OCI-LY1 (cell line): ENCODE data around the gene NFASC.

Source experiments
- EZH2 ChIP-seq: fragments of 200-600 bp; sonication (generic), shearing (Covaris generic); IDR thresholded peaks from 2 replicates; pipeline ENCODE4 v1.8.0; 2017; ENCODE audit warnings: borderline replicate concordance, mixed run types, mild to moderate bottlenecking, antibody characterized with exemption, low read length, moderate library complexity, mixed read lengths
- TF ChIP-seq, protein P1 (sequence below): fragments of 200-600 bp; sonication (generic), shearing (Covaris generic); IDR thresholded peaks from 2 replicates; pipeline ENCODE4 v1.5.1; 2017; ENCODE audit warnings: mild to moderate bottlenecking, antibody characterized with exemption, low read length, moderate library complexity, mixed read lengths

GRCh38 chr1:205004351-205004750 is 133.7 kb downstream of the NFASC start:
- TF ChIP-seq EZH2, result no peak
- TF ChIP-seq, protein P1, sequence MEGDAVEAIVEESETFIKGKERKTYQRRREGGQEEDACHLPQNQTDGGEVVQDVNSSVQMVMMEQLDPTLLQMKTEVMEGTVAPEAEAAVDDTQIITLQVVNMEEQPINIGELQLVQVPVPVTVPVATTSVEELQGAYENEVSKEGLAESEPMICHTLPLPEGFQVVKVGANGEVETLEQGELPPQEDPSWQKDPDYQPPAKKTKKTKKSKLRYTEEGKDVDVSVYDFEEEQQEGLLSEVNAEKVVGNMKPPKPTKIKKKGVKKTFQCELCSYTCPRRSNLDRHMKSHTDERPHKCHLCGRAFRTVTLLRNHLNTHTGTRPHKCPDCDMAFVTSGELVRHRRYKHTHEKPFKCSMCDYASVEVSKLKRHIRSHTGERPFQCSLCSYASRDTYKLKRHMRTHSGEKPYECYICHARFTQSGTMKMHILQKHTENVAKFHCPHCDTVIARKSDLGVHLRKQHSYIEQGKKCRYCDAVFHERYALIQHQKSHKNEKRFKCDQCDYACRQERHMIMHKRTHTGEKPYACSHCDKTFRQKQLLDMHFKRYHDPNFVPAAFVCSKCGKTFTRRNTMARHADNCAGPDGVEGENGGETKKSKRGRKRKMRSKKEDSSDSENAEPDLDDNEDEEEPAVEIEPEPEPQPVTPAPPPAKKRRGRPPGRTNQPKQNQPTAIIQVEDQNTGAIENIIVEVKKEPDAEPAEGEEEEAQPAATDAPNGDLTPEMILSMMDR, result no peak
